GM19397 (cell line): ENCODE results near the gene CALN1.
"Not testable (repeated sequence)": the region's sequence is repeated elsewhere in the genome, so short reads cannot be mapped to it uniquely, and the experiment has no call there.

Experiments used
- ATAC-seq: cut with Tn5 transposase; IDR thresholded peaks from one replicate; pipeline ENCODE4 v1.9.1; 2021; ENCODE audit warnings: mild to moderate bottlenecking, moderate library complexity; ENCODE audit not compliant: unreplicated experiment

Gene CALN1

GRCh38 chr7:72209006-72209405 lies 203.1 kb downstream of the CALN1 start:
- ATAC-seq, result not testable (repeated sequence)

- ATAC-seq, result no peak
Measured at GRCh38 chr7:72196176-72196575, 216.0 kb downstream of the CALN1 start.

- no peak for ATAC-seq
Measured at GRCh38 chr7:72190919-72191318, 221.2 kb downstream of the CALN1 start.

- ATAC-seq, result no peak
Measured at GRCh38 chr7:72190146-72190545, 222.0 kb downstream of the CALN1 start.

DNA sequence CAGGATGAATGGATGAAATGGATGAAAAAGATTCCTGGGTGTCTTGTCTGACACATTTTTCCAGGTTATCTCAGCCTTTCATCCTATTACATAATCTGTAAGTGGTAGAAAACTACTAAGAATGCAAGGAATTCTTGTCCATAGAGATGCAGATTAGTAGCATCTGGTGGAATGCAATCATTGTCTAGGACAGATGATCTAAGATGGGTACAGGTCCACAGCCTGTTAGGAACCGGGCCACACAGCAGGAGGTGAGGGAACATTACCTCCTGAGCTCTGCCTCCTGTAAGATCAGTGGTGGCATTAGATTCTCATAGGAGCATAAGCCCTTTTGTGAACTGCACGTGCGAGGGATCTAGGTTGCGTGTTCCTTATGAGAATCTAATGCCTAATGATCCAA lies 225.0 kb downstream of the CALN1 start:
- no peak for ATAC-seq

DNA sequence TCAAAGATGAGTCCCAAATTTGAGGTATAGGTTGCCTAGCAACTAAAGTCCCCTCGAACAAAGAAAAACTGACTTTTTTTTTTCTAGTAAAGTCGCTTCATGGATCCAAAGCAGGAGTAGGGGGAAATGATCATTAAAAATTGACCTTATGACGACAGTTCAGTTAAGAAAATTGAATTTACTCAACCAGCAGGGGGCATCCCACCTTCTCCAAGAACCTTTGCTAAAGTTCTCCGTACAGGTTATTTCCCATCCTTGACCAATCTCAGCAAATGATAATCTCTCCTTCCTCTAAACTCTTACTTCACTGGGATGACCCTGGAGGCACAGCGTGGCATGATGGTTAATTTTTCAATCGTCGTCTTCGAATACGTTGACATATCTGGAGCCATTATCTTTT lies 228.3 kb downstream of the CALN1 start:
- ATAC-seq, result no peak

DNA sequence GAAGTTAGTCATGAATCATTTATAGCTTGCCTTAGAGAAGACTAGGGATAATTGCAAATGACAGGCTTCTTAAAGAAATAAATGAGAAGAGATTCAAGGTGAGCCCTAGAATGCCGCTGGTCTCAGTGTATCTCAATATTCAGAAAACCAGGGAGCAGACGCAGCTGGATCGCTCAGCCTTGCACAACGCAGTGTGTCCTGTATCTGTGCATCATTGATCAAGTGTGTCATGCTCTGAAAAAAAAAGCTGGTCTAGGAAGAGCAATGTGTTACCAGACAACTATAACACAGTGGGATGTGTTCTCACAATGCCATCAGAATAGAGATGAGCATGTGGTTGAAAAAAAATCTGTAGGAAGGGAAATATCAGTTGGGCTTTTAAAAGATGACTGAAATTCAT lies 230.1 kb downstream of the CALN1 start:
- ATAC-seq, result no peak

GRCh38 chr7:72176875-72177274 lies 235.3 kb downstream of the CALN1 start:
- ATAC-seq, result no peak

DNA sequence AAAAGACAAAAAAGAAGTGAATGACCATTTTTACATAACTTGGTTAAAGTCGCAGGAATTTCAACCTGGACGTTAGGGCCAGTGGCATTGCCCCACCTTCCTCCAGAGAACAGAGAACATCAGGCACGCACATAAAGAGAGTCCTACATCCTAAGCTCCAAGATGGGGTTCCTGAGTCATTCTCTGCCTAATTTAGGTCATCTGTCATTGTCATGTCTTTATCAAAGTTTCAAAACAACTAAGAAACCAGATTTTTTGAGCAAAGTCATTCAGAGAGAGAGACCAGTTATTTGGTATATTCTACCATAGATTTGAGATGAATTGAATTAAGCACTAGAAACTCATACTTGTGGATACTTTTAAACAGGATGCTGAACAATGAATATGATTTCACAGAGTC lies 241.7 kb downstream of the CALN1 start:
- ATAC-seq, result no peak

DNA sequence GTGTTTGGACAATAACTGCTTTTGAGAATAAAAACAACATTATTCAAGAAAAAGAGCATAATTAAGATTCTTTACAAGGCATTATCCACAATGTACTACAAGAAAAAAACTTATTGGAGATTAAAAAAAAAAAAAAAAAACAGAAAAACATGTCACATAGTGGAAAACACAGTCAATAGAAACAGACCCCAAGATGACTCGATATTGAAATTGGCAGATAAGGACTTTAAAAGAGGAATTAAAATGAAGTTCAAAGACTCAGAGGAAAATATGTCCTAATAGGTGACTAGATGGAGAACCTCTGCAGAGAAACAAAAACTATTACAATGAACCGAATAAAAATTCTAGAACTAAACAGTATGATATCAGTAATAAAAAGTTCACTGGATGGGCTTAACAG lies 248.9 kb downstream of the CALN1 start:
- ATAC-seq, result no peak

GRCh38 chr7:72161534-72161933 lies 250.6 kb downstream of the CALN1 start:
- ATAC-seq, result no peak

DNA sequence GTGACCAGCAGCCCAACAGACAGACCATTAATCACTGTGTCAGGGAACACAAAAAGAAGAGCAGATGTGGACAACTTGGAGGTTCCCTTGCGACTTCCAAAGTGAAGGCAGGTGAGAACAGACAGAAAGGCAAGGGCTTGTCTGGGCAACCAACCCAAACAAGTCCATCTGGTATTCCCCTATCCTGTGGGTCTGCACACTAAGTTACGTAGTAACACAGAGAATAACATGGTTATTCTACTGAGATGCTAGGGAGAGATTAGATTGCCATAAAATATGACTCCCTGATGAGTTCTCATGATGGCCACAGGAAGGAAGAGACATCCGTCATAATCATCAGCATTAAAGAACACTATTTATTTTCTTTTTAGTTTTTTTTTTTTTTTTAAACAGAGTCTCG lies 252.2 kb downstream of the CALN1 start:
- ATAC-seq, result no peak

- no peak for ATAC-seq
Measured at GRCh38 chr7:72156671-72157070, 255.5 kb downstream of the CALN1 start.

GRCh38 chr7:72153132-72153512 lies 259.0 kb downstream of the CALN1 start:
- no peak for ATAC-seq

GRCh38 chr7:72152161-72153131 lies 259.7 kb downstream of the CALN1 start:
- no peak for ATAC-seq

- no peak for ATAC-seq
Measured at GRCh38 chr7:72140566-72140965, 271.6 kb downstream of the CALN1 start.

DNA sequence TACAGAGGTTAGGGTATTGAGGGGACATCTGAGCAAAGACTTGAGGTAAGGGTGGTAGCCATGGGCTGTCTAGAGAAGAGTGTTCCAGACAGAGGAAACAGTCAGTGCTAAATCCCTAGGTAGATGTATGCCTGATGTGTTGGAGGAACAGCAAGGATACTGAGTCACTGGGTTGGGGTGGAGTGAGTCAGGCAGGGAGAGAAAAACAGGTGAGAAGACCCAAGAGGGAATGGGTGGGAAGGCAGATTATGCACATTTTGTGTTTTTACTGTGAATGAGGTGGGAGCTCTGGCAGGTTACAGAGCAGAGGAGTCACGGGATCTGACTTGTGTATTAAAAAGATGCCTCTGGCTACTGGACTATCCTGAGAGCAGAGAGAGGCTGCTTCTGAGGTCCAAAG lies 285.0 kb downstream of the CALN1 start:
- no peak for ATAC-seq

- ATAC-seq, result no peak
Measured at GRCh38 chr7:72123913-72124312, 288.2 kb downstream of the CALN1 start.

DNA sequence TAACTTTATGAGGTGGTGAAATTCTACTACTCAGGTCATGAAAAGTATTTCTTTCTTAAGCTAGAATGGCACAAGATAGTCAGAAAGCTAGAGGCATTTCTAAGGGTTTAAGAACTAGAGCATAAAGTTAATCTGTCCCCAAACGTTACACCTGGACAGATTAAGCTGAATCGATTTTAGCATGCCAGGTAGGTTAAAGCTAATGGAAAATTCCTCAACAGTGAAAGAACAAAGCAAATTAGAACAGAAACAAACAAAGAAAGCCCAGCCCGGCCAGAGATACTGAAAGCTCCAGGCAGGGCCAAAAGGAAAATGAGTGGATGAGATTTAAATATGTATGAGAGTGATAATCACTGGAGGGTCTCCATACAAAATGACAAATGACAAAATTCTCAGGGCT lies 293.8 kb downstream of the CALN1 start:
- no peak for ATAC-seq

DNA sequence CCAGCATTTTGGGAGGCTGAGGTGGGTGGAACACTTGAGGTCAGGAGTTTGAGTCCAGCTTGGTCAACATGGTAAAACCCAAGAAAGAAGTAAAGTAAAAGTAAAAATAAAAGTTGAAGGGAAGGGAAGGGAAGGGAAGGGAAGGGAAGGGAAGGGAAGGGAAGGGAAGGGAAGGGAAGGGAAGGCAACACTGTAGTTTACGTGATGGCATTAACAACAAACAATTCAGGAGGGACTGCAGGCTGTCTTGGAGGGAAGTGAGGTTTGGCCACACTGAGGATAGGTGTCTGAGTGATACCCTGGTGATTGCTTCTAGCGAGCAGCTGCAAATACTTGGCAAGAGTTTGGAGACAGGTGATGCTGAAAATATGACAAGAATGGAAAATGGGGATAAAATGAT lies 298.0 kb downstream of the CALN1 start:
- ATAC-seq, result no peak

- no peak for ATAC-seq
Measured at GRCh38 chr7:72112992-72113391, 299.1 kb downstream of the CALN1 start.

- no peak for ATAC-seq
Measured at GRCh38 chr7:72112530-72112929, 299.6 kb downstream of the CALN1 start.

GRCh38 chr7:72111086-72111485 lies 301.1 kb downstream of the CALN1 start:
- no peak for ATAC-seq
